GM19351 (cell line): ENCODE measurements around the gene GTPBP2.
"Not testable (repeated sequence)": the region's sequence is repeated elsewhere in the genome, so short reads cannot be mapped to it uniquely, and the experiment has no call there.

ENCODE experiments used
- ATAC-seq: cut with Tn5 transposase; IDR thresholded peaks from one replicate; pipeline ENCODE4 v1.9.1; 2021; ENCODE audit warnings: mild to moderate bottlenecking, moderate library complexity; ENCODE audit not compliant: unreplicated experiment

The GTPBP2 gene

DNA sequence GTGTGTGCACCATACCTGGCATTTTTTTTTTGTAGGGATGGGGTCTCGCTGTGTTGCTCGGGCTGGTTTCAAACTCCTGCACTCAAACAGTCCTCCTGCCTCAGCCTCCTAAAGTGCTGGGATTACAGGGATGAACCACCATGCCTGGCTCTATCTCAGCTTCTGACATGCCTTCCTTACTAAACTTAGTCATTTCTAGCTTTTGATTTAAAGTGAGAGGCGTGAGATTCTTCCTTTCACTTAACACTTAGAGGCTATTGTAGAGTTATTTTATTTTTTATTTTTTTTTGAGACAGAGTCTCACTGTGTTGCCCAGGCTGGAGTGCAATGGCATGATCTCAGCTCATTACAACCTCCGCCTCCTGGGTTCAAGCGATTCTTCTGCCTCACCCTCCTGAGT is 33.9 kb upstream of the GTPBP2 start:
- ATAC-seq = not testable (repeated sequence)

DNA sequence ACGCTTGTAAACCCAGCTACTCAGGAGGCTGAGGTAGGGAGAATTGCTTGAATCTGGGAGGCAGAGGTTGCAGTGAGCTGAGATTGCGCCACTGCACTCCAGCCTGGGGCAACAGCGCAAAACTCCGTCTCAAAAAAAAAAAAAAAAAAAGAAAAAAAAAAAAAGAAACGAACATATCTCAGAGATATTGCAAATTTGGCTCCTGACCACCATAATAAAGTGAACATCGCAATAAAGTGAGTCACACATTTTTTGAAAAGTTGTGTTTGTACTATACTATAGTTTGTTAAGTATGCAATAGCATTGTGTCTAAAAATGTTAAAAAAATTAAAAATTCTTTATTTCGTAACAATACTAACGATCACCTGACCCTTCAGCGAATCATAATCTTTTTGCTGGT is 29.1 kb upstream of the GTPBP2 start:
- ATAC-seq = no peak

DNA sequence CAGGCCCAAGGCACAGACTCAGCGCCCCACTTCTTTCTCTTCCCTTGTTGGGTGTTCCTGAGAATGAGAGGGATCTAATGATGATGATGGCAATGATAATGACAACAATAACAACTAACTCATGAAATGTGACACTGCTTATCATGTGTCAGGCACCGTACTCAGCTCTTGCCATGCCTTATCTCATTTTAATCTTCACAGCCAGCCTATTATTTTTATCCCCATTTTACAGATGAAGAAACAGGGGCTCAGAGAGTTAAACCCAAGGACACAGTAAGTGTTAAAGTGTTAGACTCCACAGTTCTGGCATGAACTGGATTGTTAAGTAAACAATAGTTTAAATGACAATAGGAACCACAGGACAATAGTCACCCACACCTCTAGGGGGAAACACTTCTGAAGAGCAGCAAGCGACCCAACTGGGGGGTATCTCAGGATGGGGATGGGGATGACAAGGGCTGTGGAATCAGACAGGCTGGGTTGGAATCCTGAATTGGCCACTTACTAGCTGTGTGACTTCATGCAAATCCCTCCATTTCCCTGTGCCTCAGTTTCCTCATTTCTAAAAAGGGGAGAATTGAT is 28.2 kb upstream of the GTPBP2 start:
- no peak for ATAC-seq

DNA sequence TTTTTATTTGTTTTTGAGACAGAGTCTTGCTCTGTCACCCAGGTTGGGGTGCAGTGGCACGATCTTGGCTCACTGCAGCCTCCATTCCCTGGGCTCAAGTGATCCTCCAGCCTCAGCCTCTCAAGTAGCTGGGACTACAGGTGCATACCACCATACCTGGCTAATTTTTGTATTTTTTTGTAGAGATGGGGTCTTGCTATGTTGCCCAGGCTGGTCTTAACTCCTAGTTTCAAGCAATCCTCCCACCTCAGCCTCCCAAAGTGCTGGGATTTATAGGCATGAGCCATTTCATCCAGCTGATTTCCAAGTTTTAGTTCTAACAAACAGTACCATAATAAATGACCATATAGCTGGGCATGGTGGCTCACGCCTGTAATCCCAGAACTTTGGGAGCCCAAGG is 23.8 kb upstream of the GTPBP2 start:
- ATAC-seq = not testable (repeated sequence)

DNA sequence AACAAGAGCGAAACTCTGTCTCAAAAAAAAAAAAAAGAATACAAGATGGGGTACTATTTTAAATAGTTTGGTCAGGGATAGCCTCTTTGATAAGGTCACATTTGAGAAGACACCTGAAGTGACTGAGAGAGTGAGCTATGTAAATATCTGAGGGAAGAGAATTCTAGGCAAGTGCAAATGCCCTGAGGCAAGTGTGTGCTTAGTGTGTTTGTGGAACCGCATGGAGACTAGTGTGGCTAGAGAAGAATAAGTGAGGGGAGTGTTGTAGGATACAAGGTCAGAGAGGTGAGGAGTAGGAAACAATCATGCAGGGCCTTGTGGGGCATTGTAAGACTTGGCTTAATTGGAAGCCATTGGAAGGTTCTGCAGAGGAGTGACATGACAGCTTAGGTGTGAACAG is 19.2 kb upstream of the GTPBP2 start:
- ATAC-seq = no peak

DNA sequence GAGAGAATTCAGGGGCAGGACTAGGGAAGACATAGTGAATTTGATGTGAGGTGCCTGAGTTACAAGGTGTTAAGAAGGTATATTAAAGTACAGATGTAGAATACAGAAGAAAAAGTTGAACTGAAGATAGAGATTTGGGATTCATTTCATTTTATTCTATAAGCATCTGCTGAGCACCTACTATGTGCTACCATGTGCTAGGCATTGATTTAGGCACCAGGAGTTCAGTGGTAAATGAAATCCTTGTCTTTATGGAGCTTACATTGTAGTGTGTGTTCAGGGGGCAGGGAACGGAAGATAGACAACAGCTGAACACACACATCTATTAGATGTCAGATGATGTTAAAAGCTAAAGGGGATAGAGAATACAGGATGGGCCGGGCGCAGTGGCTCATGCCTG is 18.5 kb upstream of the GTPBP2 start:
- ATAC-seq = no peak

DNA sequence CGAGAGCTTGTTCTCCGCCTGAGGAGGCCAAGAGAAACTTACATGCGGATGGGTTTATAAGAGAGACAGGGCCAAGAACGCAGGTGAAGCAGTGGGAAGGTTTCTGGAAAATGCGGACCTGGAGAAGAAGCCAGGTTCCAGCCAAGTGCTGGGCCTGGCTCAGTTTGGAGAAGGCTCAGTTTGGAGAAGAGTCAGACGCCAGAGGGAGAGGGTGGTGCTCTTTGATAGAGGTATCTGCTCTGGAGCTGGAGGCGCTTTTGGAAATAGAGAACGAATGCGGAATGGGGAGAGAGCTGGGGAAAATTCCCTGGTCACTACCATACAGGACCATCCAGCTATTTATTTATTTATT is 16.5 kb upstream of the GTPBP2 start:
- ATAC-seq = no peak

DNA sequence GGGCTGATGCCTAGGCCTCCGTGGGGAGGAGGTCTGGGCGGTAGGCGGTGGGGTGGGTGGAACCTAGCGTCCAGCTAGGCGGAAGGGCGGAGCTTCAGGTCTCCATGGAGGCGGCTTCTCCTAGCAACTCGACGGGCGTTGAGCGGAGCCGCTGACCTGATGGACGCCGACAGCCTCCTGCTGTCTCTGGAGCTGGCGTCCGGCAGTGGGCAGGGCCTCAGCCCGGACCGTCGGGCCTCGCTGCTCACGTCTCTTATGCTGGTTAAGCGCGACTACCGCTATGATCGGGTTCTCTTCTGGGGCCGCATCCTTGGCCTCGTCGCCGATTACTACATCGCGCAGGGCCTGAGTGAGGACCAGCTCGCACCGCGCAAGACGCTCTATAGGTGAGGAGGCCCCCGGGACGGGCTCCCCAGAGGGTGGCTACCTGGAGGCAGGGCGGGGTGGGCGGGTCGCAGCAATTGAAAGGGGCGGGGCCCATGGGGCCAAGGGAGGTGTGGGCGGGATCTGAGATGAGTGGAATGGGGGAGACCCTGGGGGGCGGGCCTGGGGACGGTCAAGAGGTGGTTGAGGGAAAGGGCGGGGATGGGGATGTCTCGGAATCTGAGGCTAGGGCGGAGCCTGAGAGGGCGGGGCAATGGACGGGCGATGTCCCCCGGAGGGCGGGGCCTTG is 16.0 kb upstream of the GTPBP2 start, which contains the start of gene RSPH9:
Gene RSPH9 (plus strand): TSS at position 97 of the 673 bp plus-strand sequence. CDS start 63 bp downstream, at position 160.
- ATAC-seq = no peak

DNA sequence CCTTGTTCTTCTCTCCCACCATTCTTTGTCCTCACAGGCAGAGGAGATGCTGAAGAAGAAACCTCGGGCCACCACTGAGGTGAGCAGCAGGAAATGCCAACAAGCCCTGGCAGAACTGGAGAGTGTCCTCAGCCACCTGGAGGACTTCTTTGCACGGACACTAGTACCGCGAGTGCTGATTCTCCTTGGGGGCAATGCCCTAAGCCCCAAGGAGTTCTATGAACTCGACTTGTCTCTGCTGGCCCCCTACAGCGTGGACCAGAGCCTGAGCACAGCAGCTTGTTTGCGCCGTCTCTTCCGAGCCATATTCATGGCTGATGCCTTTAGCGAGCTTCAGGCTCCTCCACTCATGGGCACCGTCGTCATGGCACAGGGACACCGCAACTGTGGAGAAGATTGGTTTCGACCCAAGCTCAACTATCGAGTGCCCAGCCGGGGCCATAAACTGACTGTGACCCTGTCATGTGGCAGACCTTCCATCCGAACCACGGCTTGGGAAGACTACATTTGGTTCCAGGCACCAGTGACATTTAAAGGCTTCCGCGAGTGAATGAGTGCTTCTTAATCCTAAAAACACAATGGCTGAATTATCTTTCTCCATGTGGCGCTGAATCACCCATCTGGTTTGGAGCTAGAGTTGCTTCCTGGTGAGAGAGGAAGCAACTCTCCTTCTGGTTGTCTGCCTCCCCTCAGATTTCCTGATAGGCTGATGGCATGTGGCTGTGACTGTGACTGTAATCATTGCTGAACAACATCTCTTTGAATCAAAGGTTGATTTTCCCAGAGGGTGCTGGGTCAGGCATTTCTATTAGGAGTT is 11.1 kb upstream of the GTPBP2 start:
- ATAC-seq = no peak

DNA sequence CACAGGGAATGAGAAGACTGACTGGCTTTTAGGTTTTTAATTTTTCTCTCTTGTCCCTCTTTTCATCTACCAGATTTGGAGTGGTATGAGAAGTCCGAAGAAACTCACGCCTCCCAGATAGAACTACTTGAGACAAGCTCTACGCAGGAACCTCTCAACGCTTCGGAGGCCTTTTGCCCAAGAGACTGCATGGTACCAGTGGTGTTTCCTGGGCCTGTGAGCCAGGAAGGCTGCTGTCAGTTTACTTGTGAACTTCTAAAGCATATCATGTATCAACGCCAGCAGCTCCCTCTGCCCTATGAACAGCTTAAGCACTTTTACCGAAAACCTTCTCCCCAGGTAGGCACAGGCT is 7.2 kb upstream of the GTPBP2 start:
- ATAC-seq = no peak

DNA sequence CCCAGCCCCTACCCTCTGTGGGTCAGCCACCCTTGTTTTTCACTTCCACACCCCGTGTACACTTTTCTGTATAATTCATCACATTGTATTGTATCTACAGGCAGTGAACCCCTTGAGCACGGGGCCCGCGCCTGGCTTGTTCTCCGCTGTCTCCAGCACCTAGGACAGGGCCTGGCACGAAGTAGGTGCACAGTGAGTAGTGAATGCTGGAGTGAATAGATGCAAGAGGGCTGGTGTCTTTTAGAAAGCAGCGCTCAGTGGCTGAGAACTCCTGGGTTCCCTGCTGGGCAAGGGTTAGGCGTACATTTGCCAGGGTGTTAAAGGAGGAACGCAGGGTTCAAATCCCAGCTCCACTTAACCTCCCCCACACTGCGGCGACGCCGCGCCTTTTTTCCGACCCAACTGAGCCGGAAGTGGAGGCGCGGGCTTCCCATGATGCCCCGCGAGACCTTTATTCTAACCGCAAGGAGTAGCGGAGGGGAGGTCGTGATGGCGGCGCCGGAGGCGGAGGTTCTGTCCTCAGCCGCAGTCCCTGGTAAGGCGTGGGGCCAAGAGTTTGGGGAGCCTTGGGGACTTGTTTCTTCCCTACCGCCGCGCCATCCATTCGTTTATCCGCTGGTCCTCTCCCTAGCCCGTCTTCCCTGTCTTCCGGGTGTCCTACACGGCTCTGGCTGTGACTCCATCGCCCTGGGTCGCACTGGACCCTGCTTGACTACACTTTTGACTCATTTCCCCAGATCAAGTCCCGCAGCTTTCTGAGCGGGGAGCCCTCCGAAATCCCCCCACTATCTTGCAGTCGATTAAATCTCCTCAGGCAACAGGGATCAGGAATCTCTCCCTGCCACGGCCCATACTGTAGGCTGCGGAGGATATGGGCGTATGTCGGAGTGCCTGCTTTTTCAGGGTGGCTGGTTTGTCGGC is 6.6 kb upstream of the GTPBP2 start, which contains the start of gene MAD2L1BP:
Gene MAD2L1BP (plus strand): TSS at position 454 of the 921 bp plus-strand sequence. CDS start 36 bp downstream, at position 490.
- peak; percentile 84 for ATAC-seq

DNA sequence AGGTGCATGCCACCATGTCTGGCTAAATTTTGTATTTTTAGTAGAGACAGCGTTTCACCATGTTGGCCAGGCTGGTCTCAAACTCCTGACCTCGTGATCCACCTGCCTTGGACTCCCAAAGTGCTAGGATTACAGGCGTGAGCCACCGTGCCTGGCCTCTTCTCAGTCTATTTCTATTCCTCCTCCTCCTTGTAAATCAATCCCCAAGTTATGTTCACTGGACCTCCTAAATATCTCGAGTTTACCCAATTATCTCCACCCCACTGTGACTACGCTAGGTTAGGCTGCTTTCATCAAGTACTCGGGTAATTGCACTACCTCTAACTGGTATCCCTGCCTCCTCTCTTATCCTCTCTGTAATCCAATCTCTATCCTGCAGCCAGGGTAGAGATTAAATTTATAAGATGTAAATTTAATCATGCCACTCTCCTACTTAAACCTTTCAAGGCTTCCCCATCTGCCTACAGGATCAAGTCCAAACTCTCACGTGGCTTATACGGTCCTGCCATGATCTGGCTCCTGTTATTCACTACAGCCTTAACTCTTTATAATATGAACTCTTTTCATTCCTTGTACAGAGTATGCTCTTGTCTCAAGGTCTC is 5.7 kb upstream of the GTPBP2 start:
- ATAC-seq = no peak

DNA sequence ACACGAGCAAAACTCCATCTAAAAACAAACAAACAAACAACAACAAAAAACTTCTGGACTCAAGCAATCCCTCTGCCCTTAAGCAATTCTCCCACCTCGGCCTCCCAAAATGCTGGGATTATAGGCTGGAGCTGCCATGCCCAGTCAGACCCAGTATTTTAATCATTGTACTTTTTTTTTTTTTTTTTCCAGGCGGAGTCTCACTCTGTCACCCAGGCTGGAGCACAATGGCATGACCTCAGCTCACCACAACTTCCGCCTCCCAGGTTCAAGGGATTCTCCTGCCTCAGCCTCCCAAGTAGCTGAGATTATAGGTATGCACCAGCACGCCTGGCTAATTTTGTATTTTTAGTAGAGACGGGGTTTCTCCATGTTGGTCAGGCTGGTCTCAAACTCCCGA is 3.9 kb upstream of the GTPBP2 start:
- not testable (repeated sequence) for ATAC-seq

DNA sequence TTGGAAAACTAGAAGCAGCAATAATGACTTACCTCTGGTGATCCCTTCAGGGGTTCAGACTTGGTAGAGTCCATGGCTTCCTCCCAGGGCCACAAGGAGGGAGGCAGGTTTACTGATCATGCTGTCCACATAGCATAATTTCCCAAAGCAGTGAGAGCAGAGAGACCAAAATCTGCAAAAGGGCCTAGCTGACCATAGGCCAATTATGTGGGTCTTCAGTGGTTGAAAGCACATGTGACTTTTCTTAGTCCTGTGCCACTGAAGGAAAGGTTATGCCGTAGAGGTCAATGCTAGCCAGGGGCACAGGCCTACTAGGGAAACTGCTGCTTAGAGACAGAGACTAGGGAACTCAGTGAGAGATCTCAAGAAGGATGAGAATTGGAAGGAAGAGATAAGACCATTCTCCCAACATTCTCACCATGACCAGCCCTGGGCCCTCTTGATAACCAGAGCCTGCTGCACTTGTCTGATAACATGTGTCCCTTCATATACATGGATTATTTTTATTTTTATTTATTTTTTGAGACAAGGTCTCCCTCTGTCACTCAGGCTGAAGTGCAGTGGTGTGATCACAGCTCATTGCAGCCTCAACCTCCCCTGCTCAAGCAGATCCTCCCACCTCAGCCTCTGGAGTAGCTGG is 2.0 kb upstream of the GTPBP2 start:
- ATAC-seq = no peak

DNA sequence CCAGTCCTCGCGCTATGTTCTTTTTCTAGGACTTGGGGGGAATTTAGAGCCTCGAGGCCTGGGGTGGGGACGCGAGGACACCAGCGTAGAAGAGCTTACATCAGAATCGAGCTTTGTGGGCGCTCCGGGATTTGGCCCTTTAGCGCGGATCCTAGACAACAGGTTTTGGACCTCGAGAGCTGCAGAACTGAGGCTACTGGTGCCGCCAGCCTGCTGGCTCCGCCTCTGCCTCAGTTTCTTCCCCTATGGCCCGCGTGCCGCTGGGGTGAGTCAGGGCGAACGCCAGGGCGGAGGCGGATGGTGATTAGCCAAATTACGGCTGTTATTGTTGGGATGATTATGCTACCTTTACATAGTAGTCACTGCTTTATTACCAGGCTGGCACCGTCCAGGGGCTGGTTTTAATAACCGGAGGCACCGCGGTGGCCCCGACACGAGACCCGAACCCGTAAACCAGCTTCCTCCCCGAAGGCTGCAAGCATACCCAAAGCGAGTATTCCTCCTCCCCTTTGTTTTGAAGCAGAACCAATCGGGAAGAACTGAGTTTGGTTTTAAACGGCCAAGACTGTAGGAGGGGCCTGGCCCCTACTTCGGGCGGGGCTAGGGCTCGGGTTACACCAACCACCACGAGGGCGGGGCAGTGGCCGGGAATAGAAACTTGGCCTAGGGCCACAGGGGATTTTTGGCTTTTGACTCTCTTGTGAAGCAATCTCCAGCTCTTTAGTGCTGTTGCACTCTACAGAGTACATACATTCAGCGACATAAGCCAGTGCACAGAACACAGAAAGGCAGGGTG is 639 bp upstream of the GTPBP2 start:
- ATAC-seq = peak; percentile 67

DNA sequence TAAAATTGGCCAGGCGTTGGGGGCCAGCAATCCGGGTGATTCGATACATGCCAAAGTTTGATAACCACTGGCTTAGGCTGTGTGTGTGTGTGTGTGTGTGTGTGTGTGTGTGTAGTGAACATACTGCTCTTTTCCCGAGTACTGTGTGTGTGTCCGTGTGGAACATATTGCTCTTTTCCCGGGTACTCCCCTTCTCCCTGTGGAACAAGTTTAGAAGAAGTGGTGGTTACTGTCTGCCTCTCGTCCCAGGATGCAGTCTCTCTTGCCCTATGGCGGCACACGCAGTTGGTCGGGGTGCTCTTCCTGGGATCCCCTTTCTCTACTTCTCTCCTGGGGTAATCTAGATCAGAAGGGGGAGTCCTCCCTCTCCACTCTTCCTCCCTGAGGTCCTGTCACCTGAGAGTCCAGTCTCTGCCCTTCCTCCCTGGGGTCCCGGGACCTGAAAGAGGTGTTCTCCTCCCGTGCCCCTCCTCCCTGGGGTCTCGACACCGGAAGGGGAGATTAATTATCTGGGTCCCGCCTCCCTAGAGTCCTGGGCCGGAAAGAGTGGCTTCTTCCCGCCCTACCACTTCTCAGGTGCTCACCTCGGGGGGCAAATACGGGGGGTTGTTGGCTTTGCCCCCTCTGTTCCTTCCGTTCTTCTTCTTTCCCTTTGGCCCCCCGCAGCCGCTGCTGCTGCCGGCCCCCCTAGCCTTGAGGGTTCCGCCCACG is 516 bp downstream of the GTPBP2 start:
- peak; percentile 25 for ATAC-seq

DNA sequence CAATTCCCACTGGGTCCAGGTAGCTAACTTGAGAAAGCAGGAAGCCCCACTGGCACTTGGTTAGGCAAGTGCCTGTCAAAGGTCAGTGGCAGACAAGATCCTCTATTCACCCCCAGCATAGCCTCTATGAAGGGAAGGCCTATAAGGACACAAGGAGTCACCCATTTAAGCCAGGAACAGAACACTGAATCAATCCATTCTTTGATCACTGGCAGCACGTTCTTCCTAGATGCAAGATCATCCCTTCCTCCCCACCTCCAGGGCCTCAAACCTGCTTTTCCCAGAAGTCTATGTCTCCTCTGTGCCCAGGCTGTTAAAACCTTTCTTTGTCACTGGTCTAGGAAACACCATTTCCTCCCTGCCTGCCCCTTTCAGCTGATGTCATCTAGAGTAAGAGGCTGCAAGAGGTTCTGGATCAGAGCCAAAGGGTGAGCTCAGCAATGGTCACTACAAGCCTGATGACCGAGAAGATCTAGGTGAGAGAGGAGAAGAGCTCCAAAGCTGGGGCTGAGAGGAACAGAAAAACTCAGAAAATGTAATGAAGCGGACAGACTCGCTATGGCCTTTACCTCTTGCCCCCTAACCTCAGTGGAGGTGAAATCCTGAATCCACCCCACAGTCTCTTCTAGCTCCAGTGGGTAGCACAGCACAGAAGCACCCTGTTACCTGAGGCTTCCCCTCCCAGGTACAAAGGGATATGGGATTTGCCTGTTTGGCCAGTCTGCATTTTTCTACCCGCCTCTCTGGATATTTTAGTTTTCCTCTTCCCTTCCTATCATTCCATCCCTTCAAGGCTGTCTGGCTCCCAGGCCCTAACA is 1.8 kb downstream of the GTPBP2 start:
- no peak for ATAC-seq
